ENCODE data around the gene TMEM231. TPM values are rescaled to one million over a fixed set of nuclear protein-coding genes. Genes with fewer than 3 reads are reported as not detected.

The TMEM231 gene
- total and polyA plus RNA-seq, 2 of the 8 experiments (the other 6 are each of a cell fraction or from before 2014, with no cell fraction given): 8.3 to 26.7 TPM

GRCh38 chr16:75573955-75574354 is 17.9 kb upstream of the TMEM231 start:
- no peak overlapping the region for H3K18ac ChIP-seq (ENCODE audit: extremely low read depth, low read length)
- no peak overlapping the region for H3K56ac ChIP-seq (replicated peaks; ENCODE audit: insufficient read length, low read depth, low read length)
- H3K14ac ChIP-seq (ENCODE audit: insufficient read length): no peak overlapping the region
- WGBS, 2 experiments (ENCODE audit: extremely low coverage in 1 of 2, insufficient coverage in 1 of 2, insufficient read length in 1 of 2, insufficient replicate concordance in 2 of 2, low coverage in 1 of 2, low lambda C conversion rate in 2 of 2, missing lambda C conversion rate in 1 of 2): 85% methylated on average over 5 of the region's 5 CpGs; no CpG with 5 or more reads in 1 of the 2 experiments
- ChIA-PET CTCF (ENCODE audit: partially characterized antibody) (interaction anchor here (0.6 to 1.2 kb wide), 4 partner anchors 9 to 102 kb away, joined by 3 read pairs; no protein-coding TSS in a partner anchor), POLR2A (ENCODE audit: partially characterized antibody) (interaction anchor here (1.0 to 1.9 kb wide), 4 partner anchors 13 to 59 kb away, joined by 3 to 4 read pairs (median 3); no protein-coding TSS in a partner anchor)
- H3K23ac ChIP-seq (ENCODE audit: insufficient read length): no peak overlapping the region
- no peak overlapping the region for H3K4ac ChIP-seq (replicated peaks; ENCODE audit: insufficient read length, low read depth, low read length)
- H2BK12ac ChIP-seq (ENCODE audit: low read depth, low read length): no peak overlapping the region
- H2AFZ ChIP-seq (ENCODE audit: low read length): no peak overlapping the region
- FAIRE-seq: no peak
- H3K4me2 ChIP-seq (ENCODE audit: insufficient read depth in 1 of 2, low read depth in 2 of 2, low read length in 2 of 2): no peak overlapping the region
- no peaks in the 10 kb centered on the region for H3K27me3 ChIP-seq (replicated peaks in 1 of 4; ENCODE audit: control insufficient read depth in 3 of 4, extremely low read depth in 1 of 4, insufficient read depth in 3 of 4, low read length in 3 of 4)
- H2AK5ac ChIP-seq (ENCODE audit: low read depth, low read length): no peak overlapping the region
- no peak for DNase-seq (ENCODE audit: low read depth in 1 of 2, low spot score in 2 of 2)
- no peak overlapping the region for H2BK120ac ChIP-seq (replicated peaks; ENCODE audit: low read depth, low read length)
- H4K5ac ChIP-seq (ENCODE audit: insufficient read length, low read depth, low read length): no peak overlapping the region
- H3K23me2 ChIP-seq (ENCODE audit: low read depth, low read length): no peaks in the 10 kb centered on the region
- no peak overlapping the region for H4K91ac ChIP-seq (replicated peaks; ENCODE audit: insufficient read length, low read length)
- peaks cover 4% of the 10 kb centered on the region for H3K79me1 ChIP-seq (ENCODE audit: low read depth, low read length)
- no peak overlapping the region for H3K27ac ChIP-seq (ENCODE audit: low read depth, low read length)
- no peak overlapping the region for H3K4me3 ChIP-seq (ENCODE audit: extremely low read depth in 1 of 4, insufficient read depth in 2 of 4, low read depth in 3 of 4, low read length in 4 of 4)
- no peaks in the 10 kb centered on the region for H3K9me3 ChIP-seq (ENCODE audit: insufficient read depth in 2 of 2, low read depth in 1 of 2, low read length in 1 of 2)
- no peak overlapping the region for H2BK15ac ChIP-seq (ENCODE audit: low read length)
- peaks cover 9 to 54% (median 42%) of the 10 kb centered on the region in 4 experiments; a peak in 7 of 8 replicates for H3K36me3 ChIP-seq (ENCODE audit: control insufficient read depth in 2 of 4, insufficient read depth in 4 of 4, low read length in 3 of 4)
- no peaks in the 10 kb centered on the region; a peak in 1 of 4 replicates for H3K79me2 ChIP-seq (ENCODE audit: control insufficient read depth in 1 of 2, insufficient read depth in 2 of 2, low read length in 2 of 2)
- H2BK20ac ChIP-seq (ENCODE audit: low read length): no peak overlapping the region
- no peak overlapping the region for H4K8ac ChIP-seq (ENCODE audit: extremely low read depth, insufficient read depth, low read length)
- H3K4me1 ChIP-seq (replicated peaks in 1 of 4; ENCODE audit: control insufficient read depth in 3 of 4, insufficient read depth in 4 of 4, low read length in 3 of 4): peaks cover 0 to 12% (median 2%) of the 10 kb centered on the region in 4 experiments; a peak in 3 of 7 replicates
- H2BK5ac ChIP-seq (ENCODE audit: low read depth, low read length): no peak overlapping the region
- no peak for TF ChIP-seq PHF8 (conservative IDR thresholded peaks at IDR 0.05; ENCODE audit: low read depth, low read length)
- TF ChIP-seq KDM4A (IDR thresholded peaks at IDR 0.05; ENCODE audit: low read depth, low read length, severe bottlenecking): no peak
- TF ChIP-seq TEAD4 (IDR thresholded peaks at IDR 0.05; ENCODE audit: low read depth, low read length): no peak
- H3K9ac ChIP-seq (replicated peaks in 1 of 4; ENCODE audit: extremely low read depth in 1 of 4, low read depth in 3 of 4, low read length in 3 of 4): no peak overlapping the region
- peaks cover 0 to 7% of the 10 kb centered on the region in 2 experiments for H4K20me1 ChIP-seq (replicated peaks in 1 of 2; ENCODE audit: control insufficient read depth in 1 of 2, insufficient read depth in 2 of 2, low read length in 2 of 2)
